ENCODE measurements around the gene TRDMT1. TPM values are rescaled to one million over a fixed set of nuclear protein-coding genes. Genes with fewer than 3 reads are reported as not detected.

TRDMT1 gene
- total RNA-seq, 1 experiment from 2014 or later = 10.3 TPM

DNA sequence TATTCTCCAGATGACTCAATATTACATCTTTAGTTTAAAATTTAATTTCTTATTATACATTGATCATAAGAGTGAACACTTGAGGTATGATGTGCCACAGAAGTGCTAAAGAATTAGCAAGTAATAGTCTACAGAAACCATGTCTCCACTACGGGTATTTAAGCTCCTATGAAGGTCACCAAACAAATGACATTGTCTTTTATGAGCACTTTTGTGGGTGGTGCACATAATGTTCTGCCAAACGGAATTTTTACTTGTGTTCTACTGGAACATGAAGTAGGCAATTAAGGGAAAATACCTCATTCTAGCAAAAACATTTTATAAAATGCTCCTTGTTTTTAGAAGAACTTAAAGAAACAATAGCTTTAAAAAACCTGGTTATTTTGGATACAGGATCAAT is 44.4 kb downstream of the TRDMT1 start:
- Mint-ChIP-seq H3K4me1 (ENCODE audit: low read depth, unreplicated experiment) (no peaks in the 10 kb centered on the region), H3K27me3 (ENCODE audit: unreplicated experiment) (no peaks in the 10 kb centered on the region), H3K36me3 (ENCODE audit: insufficient read depth, unreplicated experiment) (no peaks in the 10 kb centered on the region), H3K4me3 (ENCODE audit: low read depth, unreplicated experiment) (no peak overlapping the region), H3K9me3 (ENCODE audit: low read depth, unreplicated experiment) (no peaks in the 10 kb centered on the region), H3K27ac (ENCODE audit: unreplicated experiment) (no peak overlapping the region)
- intact Hi-C loops (cut with micrococcal nuclease; ENCODE audit: unreplicated experiment) = no loop called here
- no TSS peak for BruUV-seq (replicated peaks)
- no peak for DNase-seq
- CTCF ChIA-PET = no interaction called here
- TF ChIP-seq, protein P1, sequence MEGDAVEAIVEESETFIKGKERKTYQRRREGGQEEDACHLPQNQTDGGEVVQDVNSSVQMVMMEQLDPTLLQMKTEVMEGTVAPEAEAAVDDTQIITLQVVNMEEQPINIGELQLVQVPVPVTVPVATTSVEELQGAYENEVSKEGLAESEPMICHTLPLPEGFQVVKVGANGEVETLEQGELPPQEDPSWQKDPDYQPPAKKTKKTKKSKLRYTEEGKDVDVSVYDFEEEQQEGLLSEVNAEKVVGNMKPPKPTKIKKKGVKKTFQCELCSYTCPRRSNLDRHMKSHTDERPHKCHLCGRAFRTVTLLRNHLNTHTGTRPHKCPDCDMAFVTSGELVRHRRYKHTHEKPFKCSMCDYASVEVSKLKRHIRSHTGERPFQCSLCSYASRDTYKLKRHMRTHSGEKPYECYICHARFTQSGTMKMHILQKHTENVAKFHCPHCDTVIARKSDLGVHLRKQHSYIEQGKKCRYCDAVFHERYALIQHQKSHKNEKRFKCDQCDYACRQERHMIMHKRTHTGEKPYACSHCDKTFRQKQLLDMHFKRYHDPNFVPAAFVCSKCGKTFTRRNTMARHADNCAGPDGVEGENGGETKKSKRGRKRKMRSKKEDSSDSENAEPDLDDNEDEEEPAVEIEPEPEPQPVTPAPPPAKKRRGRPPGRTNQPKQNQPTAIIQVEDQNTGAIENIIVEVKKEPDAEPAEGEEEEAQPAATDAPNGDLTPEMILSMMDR (IDR thresholded peaks at IDR 0.05; ENCODE audit: unreplicated experiment) = no peak

DNA sequence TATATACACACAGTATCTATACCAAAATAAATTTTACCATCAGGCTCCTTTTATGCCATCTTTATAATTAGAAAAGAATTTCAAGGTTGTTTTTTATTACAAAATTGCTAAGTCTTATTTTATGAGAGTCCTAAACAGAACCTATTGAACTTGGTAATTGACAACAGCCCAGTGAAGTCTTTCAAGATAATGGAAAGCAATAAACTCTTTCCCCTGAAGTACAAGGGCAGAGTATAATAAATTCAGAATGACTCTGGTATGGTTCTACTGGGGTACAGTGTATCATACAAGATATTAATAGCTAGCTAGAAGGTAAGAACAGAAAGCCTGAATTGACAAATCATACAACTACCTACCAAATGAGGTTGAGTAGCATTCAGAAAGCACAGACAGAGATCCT is 45.6 kb downstream of the TRDMT1 start:
- Mint-ChIP-seq H3K4me3 (ENCODE audit: low read depth, unreplicated experiment) (no peak overlapping the region), H3K27ac (ENCODE audit: unreplicated experiment) (no peak overlapping the region)
- no TSS peak for BruUV-seq (replicated peaks)

DNA sequence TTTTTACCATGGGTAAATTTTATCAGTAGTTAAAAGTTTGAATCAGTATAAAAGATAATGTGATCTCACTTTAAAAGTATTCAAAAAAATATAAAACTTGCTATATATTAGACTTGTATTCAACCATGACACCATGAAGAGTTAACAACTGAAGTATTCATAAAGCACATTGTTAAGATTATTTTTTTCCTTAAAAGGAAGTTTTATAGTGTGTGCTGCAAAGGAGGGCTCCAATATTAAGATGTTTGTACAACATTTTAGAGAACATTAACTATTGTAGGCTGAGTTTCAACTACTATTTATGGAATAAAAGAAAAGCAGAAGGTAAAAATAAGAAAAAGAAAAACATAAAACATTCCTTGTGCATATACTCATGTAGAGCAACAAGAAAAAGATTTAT is 47.4 kb downstream of the TRDMT1 start:
- intact Hi-C loops (cut with micrococcal nuclease; ENCODE audit: unreplicated experiment) = no loop called here
- CTCF ChIA-PET = no interaction called here
- H3K9me3 Mint-ChIP-seq (ENCODE audit: low read depth, unreplicated experiment) = no peaks in the 10 kb centered on the region
- H3K4me1 Mint-ChIP-seq (ENCODE audit: low read depth, unreplicated experiment) = no peaks in the 10 kb centered on the region
- H3K27ac Mint-ChIP-seq (ENCODE audit: unreplicated experiment) = no peak overlapping the region
- H3K4me3 Mint-ChIP-seq (ENCODE audit: low read depth, unreplicated experiment) = no peak overlapping the region
- BruUV-seq (replicated peaks) = no TSS peak
- H3K27me3 Mint-ChIP-seq (ENCODE audit: unreplicated experiment) = no peaks in the 10 kb centered on the region
- TF ChIP-seq, protein P1 (IDR thresholded peaks at IDR 0.05; ENCODE audit: unreplicated experiment) = no peak
- DNase-seq = no peak
- H3K36me3 Mint-ChIP-seq (ENCODE audit: insufficient read depth, unreplicated experiment) = no peaks in the 10 kb centered on the region

More for the DNA sequence above, 45.6 kb downstream of the TRDMT1 start:
- no peak for DNase-seq
- Mint-ChIP-seq H3K27me3 (ENCODE audit: unreplicated experiment) (no peaks in the 10 kb centered on the region), H3K36me3 (ENCODE audit: insufficient read depth, unreplicated experiment) (no peaks in the 10 kb centered on the region), H3K4me1 (ENCODE audit: low read depth, unreplicated experiment) (no peaks in the 10 kb centered on the region), H3K9me3 (ENCODE audit: low read depth, unreplicated experiment) (no peaks in the 10 kb centered on the region)
- TF ChIP-seq, protein P1 (IDR thresholded peaks at IDR 0.05; ENCODE audit: unreplicated experiment) = no peak
- CTCF ChIA-PET = no interaction called here
- intact Hi-C loops (cut with micrococcal nuclease; ENCODE audit: unreplicated experiment) = no loop called here

DNA sequence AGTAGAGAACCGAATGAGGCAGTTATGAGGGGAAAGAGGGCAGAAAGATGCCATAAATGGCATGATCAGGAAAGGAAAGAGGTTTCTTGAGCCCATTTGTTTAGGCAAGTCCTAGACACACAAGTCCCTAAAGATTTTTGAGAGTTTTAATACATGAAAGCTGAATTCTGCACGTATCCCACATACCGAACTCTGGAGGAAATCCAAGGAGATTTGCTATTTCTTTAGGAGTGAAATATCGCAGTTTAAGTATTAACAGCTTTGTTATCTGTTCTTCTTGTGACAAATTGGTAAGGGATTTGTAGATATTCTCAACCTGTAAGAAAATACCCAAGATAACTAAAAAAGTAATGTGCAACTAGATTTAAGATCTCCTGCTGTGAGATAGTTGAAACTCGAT is 48.2 kb downstream of the TRDMT1 start:
- DNase-seq = no peak
- Mint-ChIP-seq H3K27me3 (ENCODE audit: unreplicated experiment) (no peaks in the 10 kb centered on the region), H3K27ac (ENCODE audit: unreplicated experiment) (no peak overlapping the region), H3K4me3 (ENCODE audit: low read depth, unreplicated experiment) (no peak overlapping the region), H3K4me1 (ENCODE audit: low read depth, unreplicated experiment) (no peaks in the 10 kb centered on the region), H3K36me3 (ENCODE audit: insufficient read depth, unreplicated experiment) (no peaks in the 10 kb centered on the region), H3K9me3 (ENCODE audit: low read depth, unreplicated experiment) (no peaks in the 10 kb centered on the region)
- no TSS peak for BruUV-seq (replicated peaks)
- TF ChIP-seq, protein P1 (IDR thresholded peaks at IDR 0.05; ENCODE audit: unreplicated experiment) = no peak
- intact Hi-C loops (cut with micrococcal nuclease; ENCODE audit: unreplicated experiment) = no loop called here
- CTCF ChIA-PET = no interaction called here
